NB4 (cell line): Measurements from ENCODE around the gene ZNF615.
"Not testable (repeated sequence)": the region's sequence is repeated elsewhere in the genome, so short reads cannot be mapped to it uniquely, and the experiment has no call there.

Experiments
- MYC ChIP-seq: IDR thresholded peaks from 2 replicates; pipeline ENCODE4 v1.6.1; 2011; ENCODE audit warnings: low read depth, low read length
- POLR2A ChIP-seq: IDR thresholded peaks from 2 replicates; pipeline ENCODE4 v1.6.1; 2011; ENCODE audit warnings: mild to moderate bottlenecking; ENCODE audit not compliant: insufficient read length; ENCODE audit errors: extremely low read depth

GRCh38 chr19:51975787-51976186, 32.2 kb downstream of the ZNF615 start:
- not testable (repeated sequence) for TF ChIP-seq POLR2A, MYC
